ENCODE measurements around the gene PALB2. TPM values are rescaled to one million over a fixed set of nuclear protein-coding genes. Genes with fewer than 3 reads are reported as not detected.
A peak's percentile ranks its signal among the peaks of the same experiment; 100 is the strongest.

PALB2 gene
- total and polyA plus RNA-seq, 2 of the 13 experiments (the other 11 are each of a cell fraction or from before 2014, with no cell fraction given), result 12.1 to 40.9 TPM

DNA sequence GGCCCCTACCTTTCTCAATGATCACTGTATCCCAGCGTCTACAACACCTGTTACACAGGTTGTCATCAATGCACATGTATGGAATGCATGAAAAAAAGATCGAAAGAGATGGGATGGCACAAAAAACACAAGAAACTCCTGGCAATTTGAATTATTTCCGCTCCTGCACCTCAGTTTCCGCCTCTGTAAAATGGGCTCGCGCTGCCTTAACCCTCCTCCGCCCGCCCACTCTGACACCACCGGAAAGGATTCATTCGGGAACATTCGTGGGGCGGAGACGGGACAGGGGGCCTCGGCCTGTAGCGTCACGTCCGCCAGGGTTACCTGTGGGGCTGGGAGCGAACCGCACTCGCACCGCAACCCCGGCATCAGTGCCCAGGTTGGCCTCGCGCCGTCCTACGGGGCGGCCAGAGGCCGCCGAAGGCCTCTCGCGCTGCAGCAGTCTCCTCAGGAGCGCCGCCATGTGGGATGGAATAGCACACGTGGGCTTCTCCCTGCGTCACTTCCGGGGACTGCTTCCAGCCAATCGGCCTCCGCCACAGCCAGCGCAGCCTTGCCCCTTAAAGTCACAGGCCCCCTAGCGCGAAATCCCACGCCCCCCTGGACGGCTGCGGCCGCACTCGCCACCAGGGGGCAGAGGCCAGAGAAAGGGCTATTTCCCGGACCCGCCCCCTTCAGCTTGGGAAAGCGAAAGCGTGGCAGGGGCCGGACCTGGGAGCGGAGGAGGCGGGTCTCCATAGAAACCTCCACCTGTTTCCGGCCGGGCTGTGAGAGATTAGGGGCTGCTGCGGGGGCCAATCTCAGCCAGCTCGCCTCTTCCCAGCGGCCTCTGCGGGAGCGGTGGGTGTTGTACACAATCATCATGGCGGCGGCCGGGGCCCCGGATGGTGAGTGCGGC, 84.0 kb downstream of the PALB2 start, which contains the start of the genes EARS2 and UBFD1 (continued):
- TF ChIP-seq ZNF20 (CRISPR knock-in tag; IDR thresholded peaks at IDR 0.05), result peak; percentile 95; the same call in 1 of the 2 replicates
- TF ChIP-seq ZNF552 (CRISPR knock-in tag; IDR thresholded peaks at IDR 0.05; ENCODE audit: borderline replicate concordance), result peak; percentile 77; the same call in 1 of the 2 replicates
- TF ChIP-seq PTBP1 (IDR thresholded peaks at IDR 0.05; ENCODE audit: low read depth, low read length, poor library complexity, severe bottlenecking), result peak; percentile 84
- TF ChIP-seq HOXA3 (CRISPR knock-in tag; IDR thresholded peaks at IDR 0.05), result peak; percentile 93
- no peak; the same call in none of the 2 replicates for TF ChIP-seq SP140L (CRISPR knock-in tag; IDR thresholded peaks at IDR 0.05; ENCODE audit: borderline replicate concordance)
- 0 out of 2 replicates have a peak, but pooled peaks have one; percentile 89 for TF ChIP-seq ZNF564 (CRISPR knock-in tag; IDR thresholded peaks at IDR 0.05)
- TF ChIP-seq, protein P1, sequence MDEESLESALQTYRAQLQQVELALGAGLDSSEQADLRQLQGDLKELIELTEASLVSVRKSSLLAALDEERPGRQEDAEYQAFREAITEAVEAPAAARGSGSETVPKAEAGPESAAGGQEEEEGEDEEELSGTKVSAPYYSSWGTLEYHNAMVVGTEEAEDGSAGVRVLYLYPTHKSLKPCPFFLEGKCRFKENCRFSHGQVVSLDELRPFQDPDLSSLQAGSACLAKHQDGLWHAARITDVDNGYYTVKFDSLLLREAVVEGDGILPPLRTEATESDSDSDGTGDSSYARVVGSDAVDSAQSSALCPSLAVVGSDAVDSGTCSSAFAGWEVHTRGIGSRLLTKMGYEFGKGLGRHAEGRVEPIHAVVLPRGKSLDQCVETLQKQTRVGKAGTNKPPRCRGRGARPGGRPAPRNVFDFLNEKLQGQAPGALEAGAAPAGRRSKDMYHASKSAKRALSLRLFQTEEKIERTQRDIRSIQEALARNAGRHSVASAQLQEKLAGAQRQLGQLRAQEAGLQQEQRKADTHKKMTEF (CRISPR knock-in tag; IDR thresholded peaks at IDR 0.05), result peak; percentile 99
- no peak; the same call in none of the 2 replicates for TF ChIP-seq BORCS8-MEF2B (CRISPR knock-in tag; IDR thresholded peaks at IDR 0.05)
- TF ChIP-seq ZNF496 (CRISPR knock-in tag; IDR thresholded peaks at IDR 0.05; ENCODE audit: insufficient replicate concordance), result no peak
- TF ChIP-seq ZNF7 (CRISPR knock-in tag; IDR thresholded peaks at IDR 0.05), result no peak; the same call in 1 of the 2 replicates
- TF ChIP-seq ZNF75D (CRISPR knock-in tag; IDR thresholded peaks at IDR 0.05; ENCODE audit: borderline replicate concordance), result no peak
- TF ChIP-seq ZNF720 (CRISPR knock-in tag; IDR thresholded peaks at IDR 0.05), result peak; percentile 83; the same call in 1 of the 2 replicates
- no peak; the same call in 1 of the 2 replicates for TF ChIP-seq ZFP62 (CRISPR knock-in tag; IDR thresholded peaks at IDR 0.05)
- TF ChIP-seq ZKSCAN1 (IDR thresholded peaks at IDR 0.05; ENCODE audit: low read length), result 0 out of 2 replicates have a peak, but pooled peaks have one; percentile 24
- peak; percentile 72; the same call in 1 of the 2 replicates for TF ChIP-seq BCL6 (CRISPR knock-in tag; IDR thresholded peaks at IDR 0.05)
- peak; percentile 94; the same call in 1 of the 2 replicates for TF ChIP-seq ZNF83 (CRISPR knock-in tag; IDR thresholded peaks at IDR 0.05; ENCODE audit: borderline replicate concordance)
- no peak for TF ChIP-seq PAF1 (CRISPR knock-in tag; IDR thresholded peaks at IDR 0.05)
- TF ChIP-seq, protein P2, sequence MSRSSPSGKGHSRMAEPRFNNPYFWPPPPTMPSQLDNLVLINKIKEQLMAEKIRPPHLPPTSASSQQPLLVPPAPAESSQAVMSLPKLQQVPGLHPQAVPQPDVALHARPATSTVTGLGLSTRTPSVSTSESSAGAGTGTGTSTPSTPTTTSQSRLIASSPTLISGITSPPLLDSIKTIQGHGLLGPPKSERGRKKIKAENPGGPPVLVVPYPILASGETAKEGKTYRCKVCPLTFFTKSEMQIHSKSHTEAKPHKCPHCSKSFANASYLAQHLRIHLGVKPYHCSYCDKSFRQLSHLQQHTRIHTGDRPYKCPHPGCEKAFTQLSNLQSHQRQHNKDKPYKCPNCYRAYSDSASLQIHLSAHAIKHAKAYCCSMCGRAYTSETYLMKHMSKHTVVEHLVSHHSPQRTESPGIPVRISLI (CRISPR knock-in tag; IDR thresholded peaks at IDR 0.05; ENCODE audit: borderline replicate concordance), result peak; percentile 37; the same call in 1 of the 2 replicates
- TF ChIP-seq, protein P3, sequence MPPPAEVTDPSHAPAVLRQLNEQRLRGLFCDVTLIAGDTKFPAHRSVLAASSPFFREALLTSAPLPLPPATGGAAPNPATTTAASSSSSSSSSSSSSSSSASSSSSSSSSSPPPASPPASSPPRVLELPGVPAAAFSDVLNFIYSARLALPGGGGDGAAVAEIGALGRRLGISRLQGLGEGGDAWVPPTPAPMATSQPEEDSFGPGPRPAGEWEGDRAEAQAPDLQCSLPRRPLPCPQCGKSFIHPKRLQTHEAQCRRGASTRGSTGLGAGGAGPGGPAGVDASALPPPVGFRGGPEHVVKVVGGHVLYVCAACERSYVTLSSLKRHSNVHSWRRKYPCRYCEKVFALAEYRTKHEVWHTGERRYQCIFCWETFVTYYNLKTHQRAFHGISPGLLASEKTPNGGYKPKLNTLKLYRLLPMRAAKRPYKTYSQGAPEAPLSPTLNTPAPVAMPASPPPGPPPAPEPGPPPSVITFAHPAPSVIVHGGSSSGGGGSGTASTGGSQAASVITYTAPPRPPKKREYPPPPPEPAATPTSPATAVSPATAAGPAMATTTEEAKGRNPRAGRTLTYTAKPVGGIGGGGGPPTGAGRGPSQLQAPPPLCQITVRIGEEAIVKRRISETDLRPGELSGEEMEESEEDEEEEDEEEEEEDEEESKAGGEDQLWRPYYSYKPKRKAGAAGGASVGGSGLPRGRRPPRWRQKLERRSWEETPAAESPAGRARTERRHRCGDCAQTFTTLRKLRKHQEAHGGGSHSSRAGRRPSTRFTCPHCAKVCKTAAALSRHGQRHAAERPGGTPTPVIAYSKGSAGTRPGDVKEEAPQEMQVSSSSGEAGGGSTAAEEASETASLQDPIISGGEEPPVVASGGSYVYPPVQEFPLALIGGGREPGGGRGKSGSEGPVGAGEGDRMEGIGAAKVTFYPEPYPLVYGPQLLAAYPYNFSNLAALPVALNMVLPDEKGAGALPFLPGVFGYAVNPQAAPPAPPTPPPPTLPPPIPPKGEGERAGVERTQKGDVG (CRISPR knock-in tag; IDR thresholded peaks at IDR 0.05; ENCODE audit: borderline replicate concordance), result peak; percentile 96
- TF ChIP-seq, protein P4, sequence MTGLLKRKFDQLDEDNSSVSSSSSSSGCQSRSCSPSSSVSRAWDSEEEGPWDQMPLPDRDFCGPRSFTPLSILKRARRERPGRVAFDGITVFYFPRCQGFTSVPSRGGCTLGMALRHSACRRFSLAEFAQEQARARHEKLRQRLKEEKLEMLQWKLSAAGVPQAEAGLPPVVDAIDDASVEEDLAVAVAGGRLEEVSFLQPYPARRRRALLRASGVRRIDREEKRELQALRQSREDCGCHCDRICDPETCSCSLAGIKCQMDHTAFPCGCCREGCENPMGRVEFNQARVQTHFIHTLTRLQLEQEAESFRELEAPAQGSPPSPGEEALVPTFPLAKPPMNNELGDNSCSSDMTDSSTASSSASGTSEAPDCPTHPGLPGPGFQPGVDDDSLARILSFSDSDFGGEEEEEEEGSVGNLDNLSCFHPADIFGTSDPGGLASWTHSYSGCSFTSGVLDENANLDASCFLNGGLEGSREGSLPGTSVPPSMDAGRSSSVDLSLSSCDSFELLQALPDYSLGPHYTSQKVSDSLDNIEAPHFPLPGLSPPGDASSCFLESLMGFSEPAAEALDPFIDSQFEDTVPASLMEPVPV (CRISPR knock-in tag; IDR thresholded peaks at IDR 0.05), result peak; percentile 77
- peak; percentile 88; the same call in 1 of the 2 replicates for TF ChIP-seq CCDC6 (CRISPR knock-in tag; IDR thresholded peaks at IDR 0.05)

Measured in HepG2 (cell line).